NCI-H2196 treated with DMSO at 0.1 percent for 48 hours (cell line): ENCODE results near the gene EDEM1.

ENCODE experiments used
- DNase-seq: peaks from one replicate; lab custom pipeline; 2025; ENCODE audit not compliant: unreplicated experiment; lab: John Stamatoyannopoulos, UW

Gene EDEM1

DNA sequence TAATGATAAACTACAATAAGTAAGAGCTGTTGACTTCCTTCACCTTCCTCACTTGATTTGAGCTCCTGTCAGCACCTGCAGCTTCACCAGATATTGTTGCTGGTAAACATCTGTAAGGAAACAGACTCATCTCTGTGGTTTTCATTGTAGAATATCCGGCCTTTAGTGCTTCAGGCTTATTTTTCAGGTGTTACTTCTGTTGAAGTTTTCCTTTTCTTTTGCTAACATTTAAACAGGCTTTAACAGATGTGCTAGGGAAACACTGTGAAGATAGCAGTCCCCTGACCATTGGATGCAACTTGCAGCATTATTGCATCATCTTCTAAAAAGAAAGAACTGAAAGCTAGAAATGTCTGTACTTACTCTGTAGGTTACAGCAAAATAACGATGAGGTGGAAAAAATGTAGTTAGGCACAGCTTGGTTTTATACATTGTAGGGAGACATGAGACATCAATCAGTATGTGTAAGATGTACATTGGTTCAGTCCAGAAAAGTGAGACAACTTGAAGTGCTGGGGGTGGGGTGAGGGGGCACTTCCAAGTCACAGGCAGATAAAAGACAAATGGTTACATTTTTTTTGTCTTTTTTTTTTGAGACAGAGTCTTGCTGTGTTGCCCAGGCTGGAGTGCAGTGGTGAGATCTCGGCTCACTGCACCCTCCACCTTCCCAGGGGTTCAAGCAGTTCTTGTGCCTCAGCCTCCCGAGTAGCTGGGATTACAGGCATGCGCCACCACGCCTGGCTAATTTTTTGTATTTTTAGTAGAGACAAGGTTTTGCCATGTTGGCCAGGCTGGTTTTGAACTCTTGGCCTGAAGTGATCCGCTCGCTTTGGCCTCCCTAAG lies 10.2 kb downstream of the EDEM1 start:
- DNase-seq, result no peak

DNA sequence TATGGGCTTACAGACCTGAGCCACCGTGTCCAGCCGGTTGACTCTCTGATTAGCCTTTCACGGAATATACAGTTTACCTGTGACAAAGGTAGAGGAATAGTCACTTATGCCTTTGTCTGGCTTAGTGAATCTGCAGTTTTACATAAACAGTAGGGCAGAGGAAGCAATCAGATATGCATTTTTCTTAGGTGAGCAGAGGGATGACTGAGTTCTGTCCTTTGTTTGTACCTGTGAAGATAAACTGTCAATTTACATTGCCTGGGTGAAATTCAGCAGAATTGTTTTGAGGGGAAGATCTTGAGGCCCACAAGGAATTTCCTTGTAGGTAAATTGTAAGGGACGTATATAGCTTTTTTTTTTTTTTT lies 10.8 kb downstream of the EDEM1 start:
- DNase-seq, result no peak

DNA sequence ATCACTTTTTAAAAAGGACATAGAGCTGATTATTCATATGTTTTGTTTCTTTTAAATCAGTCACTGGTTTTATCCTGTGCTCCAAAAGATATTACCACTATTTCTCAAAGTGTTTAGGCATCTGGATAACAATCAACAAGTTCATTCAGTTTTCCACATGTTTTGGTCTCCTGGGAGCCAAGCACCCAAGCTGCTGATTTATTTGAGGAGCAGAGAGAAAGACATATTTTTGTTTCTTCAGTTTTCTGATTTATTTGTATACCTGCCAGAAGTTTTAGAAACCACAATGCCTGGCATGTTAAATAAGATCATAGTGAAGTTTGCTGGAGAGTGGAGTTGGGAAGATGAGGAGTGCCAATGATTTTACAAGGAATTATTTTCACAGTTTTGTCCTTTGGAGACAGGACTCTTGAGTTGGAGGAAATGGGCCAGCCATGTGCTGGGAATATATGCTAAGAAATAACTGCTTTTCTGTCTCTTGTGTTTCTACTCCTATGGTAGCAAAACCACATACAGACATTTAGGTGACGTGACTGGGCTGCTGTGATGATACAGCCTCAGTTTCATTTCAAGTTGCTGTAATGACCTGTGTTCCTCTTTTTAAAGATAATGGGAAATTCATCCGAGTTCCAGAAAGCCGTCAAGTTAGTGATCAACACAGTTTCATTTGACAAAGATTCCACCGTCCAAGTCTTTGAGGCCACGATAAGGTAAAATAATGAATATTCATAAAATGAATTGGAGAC lies 11.7 kb downstream of the EDEM1 start:
- DNase-seq, result no peak

DNA sequence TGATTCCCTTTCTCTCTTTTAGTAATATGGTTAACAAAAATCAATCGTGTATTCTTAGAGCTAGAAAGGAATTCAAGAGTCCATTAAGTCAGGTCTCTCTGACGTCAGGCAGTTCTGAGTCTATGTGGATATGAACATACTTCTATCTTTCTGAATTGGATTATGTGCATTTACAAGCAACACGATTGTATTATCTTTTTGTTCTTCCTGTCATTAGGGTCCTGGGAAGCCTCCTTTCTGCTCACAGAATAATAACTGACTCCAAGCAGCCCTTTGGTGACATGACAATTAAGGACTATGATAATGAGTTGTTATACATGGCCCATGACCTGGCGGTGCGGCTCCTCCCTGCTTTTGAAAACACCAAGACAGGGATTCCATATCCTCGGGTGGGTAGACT lies 14.0 kb downstream of the EDEM1 start:
- no peak for DNase-seq

- DNase-seq, result no peak
These were observed 14.7 kb downstream of the EDEM1 start for GRCh38 chr3:5202222-5202621.

- no peak for DNase-seq
These were observed 17.8 kb downstream of the EDEM1 start for GRCh38 chr3:5205165-5205941.

- no peak for DNase-seq
These were observed 23.4 kb downstream of the EDEM1 start for GRCh38 chr3:5210926-5211325.

- no peak for DNase-seq
These were observed 25.4 kb downstream of the EDEM1 start for GRCh38 chr3:5212628-5213573.

- no peak for DNase-seq
These were observed 26.1 kb downstream of the EDEM1 start for GRCh38 chr3:5213574-5213966.

- DNase-seq, result no peak
These were observed 26.8 kb downstream of the EDEM1 start for GRCh38 chr3:5214352-5214751.

- no peak for DNase-seq
These were observed 30.5 kb downstream of the EDEM1 start for GRCh38 chr3:5217824-5218595.

GRCh38 chr3:5218815-5219214 lies 31.3 kb downstream of the EDEM1 start:
- DNase-seq, result no peak

- no peak for DNase-seq
These were observed 31.7 kb downstream of the EDEM1 start for GRCh38 chr3:5219216-5219615.

GRCh38 chr3:5220193-5220592 lies 32.7 kb downstream of the EDEM1 start:
- no peak for DNase-seq

DNA sequence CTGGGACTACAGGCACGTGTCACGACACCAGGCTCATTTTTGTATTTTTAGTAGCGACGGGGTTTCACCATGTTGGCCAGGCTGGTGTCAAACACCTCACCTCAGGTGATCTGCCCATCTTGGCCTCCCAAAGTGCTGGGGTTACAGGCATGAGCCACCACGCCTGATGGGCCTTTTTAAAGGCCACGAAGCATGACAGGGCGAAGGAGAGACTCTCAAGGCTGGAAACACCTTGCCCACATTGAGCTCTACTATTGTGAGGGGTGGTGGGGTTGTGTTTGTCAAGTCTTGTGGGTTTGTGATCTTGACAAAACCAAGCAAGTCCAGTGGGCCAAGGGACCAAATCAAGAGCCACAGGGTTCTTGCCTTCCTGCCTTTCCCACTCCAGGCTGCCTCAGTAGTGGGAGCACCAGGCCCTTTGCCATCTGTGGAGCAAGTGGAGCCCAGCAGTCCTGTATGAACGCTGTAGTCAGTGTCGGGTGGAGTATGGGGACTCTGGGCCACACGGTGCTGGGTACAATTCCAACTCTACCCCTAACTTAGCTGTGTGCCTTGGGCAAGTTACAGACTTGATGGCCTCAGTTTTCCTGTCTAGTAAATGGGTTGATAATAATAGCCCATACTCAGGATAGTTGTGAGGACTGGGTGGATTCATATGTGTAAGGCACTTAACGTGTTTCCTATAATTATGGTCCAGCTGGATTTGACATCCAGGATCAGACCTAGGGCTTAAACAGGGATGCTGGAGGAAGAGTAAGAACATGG lies 33.3 kb downstream of the EDEM1 start:
- DNase-seq, result no peak

DNA sequence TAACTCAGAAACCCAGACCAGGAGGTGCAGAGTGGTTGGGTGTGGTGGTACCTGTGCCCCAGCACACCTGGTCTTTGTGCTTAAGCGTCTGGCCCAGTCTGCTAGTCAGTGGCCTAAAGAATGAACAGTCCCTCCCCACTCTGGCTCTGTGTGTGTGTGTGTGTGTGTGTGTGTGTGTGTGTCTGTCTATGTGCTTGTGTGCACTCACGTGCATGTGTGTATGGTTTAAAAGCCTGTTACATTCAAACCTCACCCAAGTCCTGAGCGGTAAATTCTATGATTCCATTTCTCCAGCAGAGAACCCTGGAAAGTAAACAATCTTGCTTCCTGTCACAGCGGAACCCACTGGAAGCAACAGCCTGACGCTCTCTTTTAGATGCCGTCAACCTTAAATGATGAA lies 34.2 kb downstream of the EDEM1 start:
- no peak for DNase-seq

DNA sequence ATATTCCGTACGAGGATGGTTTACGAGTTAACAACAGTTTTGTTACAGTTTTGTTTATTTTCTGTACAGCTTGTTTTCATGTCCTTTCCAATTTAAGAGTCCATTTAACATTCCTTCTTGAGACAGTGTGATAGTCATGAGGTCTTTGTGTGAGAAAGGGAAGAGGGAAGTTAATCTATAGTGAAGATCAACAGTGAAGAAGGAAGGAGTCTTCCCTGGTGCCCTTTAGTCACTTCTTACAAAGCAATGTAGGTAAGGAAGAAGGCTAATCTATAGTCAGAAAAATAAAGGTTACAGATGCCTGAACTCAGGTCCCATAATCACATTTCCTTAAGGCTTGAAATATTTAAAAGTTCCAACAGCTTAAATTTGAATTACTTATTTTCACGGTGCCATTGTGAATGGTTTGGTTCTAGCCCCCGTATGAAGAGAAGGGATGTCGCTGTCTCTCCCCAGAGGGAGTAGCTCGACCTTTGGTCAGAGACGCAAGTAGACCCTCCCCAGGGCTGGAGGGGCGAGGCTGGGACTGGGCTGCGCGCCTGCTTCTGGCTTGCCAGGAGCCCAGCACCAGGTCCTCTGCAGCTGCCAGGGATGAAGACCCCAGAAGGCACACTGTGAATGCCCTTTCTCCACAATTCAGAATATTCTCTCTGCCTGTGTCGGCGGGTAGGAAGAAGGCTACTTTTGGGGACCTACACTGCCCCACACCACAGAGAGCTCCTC lies 34.9 kb downstream of the EDEM1 start:
- no peak for DNase-seq

- no peak for DNase-seq
These were observed 39.3 kb downstream of the EDEM1 start for GRCh38 chr3:5226783-5227182.

- no peak for DNase-seq
These were observed 40.3 kb downstream of the EDEM1 start for GRCh38 chr3:5227812-5228211.
